ENCODE results near the gene CNOT10. TPM values are rescaled to one million over a fixed set of nuclear protein-coding genes. Genes with fewer than 3 reads are reported as not detected.

Gene CNOT10
- total RNA-seq, 1 donor from 2014 or later = 21.4 TPM

DNA sequence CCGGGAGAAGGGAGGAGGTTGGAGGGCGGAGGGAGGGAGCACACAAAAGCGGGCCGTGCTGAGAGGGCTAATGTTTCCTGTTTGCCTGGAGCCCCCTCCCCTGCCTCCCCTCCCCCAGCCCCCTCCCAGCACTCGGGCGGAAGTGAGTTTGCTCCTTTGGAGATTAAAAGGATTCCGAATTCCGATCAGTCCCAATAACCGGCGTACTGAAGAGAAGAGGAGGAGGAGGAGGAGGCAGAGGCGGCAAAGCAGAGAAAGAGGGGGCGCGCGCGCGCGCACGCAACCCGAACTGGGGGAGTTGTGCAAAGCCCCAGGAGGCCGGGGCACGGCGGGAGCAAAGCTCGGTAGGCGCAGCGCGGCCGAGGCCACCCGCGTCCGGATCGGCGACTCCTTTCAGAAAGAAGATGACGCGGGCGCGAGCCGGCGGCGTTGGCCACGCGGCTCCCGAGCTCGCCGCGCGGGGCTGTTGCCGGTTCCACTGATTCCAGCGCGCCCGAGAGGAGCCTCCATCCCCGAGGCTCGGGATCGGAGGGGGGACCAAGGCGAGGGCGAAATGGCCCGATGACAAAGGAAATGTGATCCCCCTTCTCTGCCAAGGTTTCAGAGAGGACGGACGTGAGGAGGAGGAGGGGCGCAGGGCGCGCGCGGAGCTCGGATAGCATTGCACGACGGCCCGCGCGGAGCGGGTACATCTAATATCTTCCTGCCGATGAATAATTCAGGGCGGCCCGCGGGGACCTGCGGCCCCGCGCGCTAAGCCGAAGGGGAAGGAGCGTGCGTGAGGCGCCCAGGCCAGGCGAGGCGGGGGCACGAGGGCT lies 131.7 kb downstream of the CNOT10 start:
- no peak for DNase-seq (ENCODE audit: extremely low read depth, low read depth, low spot score)

DNA sequence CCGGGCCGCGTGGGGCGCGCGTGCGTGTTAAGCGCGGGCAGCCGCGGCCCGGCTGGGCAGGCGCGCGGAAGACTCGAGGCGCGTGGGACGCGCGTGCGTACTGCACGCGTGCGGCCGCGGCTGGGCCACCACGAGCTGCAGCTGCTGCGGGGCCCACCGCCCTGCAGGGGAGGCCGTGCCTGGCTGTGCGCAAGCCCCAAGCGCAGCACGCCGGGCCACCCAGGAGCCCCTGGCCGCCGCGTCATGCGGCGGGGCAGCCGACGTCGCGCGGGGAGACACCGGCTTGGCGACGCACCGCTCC lies 132.2 kb downstream of the CNOT10 start:
- no peak for DNase-seq (ENCODE audit: extremely low read depth, low read depth, low spot score)

GRCh38 chr3:32817558-32818228 lies 132.7 kb downstream of the CNOT10 start, which contains the start of gene TRIM71:
TRIM71 (plus strand) TSS chr3:32817997; CDS start chr3:32818081, 84 bp downstream.
- no peak for DNase-seq (ENCODE audit: extremely low read depth, low read depth, low spot score)

DNA sequence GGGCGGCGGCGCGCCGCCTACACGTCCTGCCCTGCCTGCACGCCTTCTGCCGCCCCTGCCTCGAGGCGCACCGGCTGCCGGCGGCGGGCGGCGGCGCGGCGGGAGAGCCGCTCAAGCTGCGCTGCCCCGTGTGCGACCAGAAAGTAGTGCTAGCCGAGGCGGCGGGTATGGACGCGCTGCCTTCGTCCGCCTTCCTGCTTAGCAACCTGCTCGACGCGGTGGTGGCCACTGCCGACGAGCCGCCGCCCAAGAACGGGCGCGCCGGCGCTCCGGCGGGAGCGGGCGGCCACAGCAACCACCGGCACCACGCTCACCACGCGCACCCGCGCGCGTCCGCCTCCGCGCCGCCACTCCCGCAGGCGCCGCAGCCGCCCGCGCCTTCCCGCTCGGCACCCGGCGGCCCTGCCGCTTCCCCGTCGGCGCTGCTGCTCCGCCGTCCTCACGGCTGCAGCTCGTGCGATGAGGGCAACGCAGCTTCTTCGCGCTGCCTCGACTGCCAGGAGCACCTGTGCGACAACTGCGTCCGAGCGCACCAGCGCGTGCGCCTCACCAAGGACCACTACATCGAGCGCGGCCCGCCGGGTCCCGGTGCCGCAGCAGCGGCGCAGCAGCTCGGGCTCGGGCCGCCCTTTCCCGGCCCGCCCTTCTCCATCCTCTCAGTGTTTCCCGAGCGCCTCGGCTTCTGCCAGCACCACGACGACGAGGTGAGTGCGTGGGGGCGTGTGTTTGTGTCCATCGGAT lies 133.4 kb downstream of the CNOT10 start:
- DNase-seq (ENCODE audit: extremely low read depth, low read depth, low spot score) = no peak

- no peak for DNase-seq (ENCODE audit: extremely low read depth, low read depth, low spot score)
These were observed 134.1 kb downstream of the CNOT10 start for GRCh38 chr3:32818970-32819511.

DNA sequence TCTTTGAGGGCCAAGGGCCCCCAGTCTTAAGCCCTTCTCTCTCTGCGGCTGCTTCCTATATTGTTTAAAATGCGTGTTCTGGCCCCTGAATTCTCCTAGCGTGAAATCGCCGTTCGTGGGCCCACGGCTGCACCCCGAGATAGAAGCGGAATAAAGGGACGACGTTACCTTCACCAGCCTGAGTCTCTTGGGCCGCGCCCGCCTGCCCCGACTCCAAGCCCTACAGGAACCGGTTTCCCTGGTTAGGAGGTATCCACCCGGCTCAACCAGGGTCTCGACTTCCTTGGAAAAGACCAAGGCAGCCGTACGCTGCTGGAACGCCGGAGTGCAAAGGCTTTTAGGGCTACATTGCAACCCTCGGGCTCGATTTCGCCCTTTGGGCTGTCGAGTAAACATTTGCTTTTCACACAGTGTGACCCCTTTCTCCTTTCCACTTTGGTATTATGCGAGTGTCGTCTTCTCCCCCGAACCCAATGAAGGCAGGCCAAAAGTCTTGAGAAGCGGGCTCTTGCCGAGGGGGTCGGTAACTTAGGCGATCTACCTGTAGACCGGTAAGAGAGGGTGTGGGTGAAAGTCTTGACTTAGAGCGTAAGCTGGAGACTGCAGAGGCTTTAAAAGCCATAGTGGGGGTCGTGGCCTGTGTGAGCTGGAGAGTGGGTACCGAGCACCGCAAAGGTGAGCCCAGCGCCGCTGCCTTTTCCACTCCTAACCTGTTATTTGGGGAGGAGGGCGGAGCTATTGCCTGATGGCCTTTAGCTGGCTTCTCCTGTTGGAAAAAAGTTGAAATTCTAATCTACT lies 134.8 kb downstream of the CNOT10 start:
- no peak for DNase-seq (ENCODE audit: extremely low read depth, low read depth, low spot score)

DNA sequence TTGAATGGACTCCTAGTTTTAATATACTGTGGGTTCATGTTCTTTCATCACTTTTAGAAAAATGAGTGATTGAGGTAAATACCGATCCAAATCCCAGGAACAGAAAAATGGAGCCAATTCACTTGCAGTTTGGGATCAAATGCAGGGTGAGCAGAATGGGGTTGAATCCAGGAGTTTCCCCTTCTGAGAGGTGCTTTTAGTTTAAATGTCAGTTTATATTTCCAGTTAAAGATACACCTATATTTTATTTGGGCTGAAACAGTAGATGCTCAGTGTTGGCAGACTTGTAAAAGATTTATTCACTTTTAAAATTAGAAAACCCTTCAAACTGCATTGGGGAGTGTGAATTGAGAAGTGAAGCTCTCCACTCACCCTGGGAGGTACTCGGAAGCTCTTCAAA lies 135.4 kb downstream of the CNOT10 start:
- DNase-seq (ENCODE audit: extremely low read depth, low read depth, low spot score) = no peak

DNA sequence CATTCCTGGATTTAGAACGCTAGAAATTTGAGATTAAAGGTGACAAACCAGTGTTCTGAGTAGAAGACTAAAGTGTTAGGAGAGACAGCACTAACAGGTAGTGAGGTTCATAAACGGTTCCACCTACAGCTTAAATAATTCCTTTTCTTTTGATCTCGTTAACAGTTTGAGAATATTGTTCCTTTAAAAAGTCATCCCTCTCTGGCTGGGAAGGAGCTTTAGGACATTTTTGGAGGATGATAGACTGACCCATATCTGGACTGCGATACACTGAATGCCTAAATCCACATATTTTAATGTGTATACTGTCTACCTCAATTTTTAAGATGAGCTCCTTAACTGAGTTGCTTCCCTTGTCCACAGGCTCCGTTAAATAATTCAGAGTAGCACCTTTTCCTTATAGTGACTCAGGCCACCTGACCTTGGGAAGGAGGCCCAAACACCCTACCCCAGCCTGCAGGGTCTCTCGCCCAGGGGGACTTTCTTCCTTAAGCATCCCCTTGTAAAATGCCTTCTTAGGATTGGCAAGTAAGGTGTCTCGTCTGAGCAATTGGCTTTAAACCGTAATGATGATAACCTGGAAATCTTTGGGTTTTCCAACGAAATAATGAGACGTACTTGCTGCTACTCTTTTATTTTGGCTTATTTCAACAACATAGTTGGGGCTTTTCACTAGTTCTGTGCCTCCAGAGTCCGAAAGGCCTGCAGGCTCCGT lies 136.1 kb downstream of the CNOT10 start:
- no peak for DNase-seq (ENCODE audit: extremely low read depth, low read depth, low spot score)

DNA sequence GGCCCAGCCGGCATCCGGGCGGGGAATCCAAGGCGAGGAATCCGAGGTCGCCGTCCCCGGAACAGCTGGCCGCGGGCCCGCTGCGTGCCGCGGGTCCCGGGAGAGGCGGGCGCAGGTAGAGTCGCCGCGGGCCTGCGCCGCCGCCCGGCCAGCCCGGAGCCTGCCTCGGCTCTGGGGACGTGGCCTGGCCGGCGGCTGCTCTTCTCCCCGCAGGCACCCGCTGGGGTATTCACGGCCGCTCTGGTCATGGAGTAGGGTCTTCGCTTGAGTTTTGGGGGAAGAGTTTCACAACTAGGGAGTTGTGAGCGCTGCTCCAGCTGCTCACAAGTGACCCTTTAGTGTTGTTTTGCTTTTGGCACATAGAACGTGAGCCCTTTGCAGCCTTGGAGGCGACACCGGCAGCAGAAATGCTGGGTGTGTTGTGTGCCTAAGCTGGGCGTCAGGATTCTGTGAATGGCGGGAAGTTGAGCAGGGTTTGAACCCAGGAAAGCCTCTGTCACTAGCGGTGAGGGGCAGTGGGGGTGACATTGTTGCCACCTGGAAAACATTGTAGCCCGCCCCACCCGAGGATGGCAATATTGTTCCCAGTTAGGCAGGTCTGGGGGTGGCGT lies 136.8 kb downstream of the CNOT10 start:
- no peak for DNase-seq (ENCODE audit: extremely low read depth, low read depth, low spot score)

DNA sequence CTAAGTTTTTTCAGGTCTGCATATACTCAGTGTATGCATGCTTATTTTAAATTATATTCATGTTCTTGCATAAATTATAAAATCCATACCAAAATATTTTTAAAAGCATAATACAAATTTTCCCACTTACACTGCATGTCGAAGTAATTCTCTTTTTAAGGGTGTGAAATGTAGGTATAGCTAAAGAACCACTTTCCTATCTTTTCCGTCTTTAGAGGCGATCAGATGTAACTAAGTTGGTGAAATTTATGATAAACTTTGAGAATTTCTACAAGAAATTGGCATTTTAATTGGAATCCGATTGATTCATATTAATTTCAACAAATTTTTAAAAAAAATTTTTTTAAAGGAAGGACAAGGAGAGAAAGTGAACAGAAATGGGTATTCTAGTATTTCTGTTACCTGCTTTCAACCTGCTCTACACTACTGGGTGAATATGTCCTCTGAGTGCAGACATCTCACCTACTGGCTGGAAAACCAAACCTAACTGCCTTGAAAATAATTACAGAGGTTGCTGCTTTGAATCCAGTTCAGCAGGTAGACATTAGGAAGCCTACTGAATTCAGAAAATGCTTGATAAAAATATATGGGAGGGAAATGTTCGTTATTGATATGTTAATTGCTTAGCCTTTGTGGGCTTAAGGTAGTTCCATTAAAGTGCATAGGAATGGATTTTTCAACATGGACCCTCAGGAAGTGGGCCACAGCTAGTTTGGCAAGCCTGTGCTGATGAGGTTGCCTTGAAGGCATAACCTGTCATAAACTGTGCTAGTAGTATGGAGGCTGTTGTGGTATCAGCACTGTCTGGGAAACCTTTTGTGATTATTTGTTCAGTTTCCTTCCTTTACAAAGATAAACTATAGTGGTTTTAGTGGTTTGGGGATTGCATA lies 137.9 kb downstream of the CNOT10 start:
- DNase-seq (ENCODE audit: extremely low read depth, low read depth, low spot score) = no peak

Other genes with a start within 250 kb of the CNOT10 start
- 74.5 and 108 TPM in 2 replicates for gene CMTM6, start 182.3 kb upstream of the CNOT10 start, total RNA-seq
- gene DYNC1LI1, start 114.3 kb upstream of the CNOT10 start, total RNA-seq = 37.6 and 38.4 TPM in 2 replicates
- 0.05 TPM in 1 of 2 replicates, not detected in the other for gene TRIM71, start 132.8 kb downstream of the CNOT10 start, total RNA-seq

All from glomerular endothelial cell (primary cell).